GM21576 (cell line): ENCODE measurements around the gene ZNF878.

ENCODE experiments used
- ATAC-seq: cut with Tn5 transposase; IDR thresholded peaks from one replicate; pipeline ENCODE4 v1.9.1; 2021; ENCODE audit warnings: mild to moderate bottlenecking, moderate library complexity; ENCODE audit not compliant: unreplicated experiment

ZNF878 gene

GRCh38 chr19:12035220-12036172, 17.3 kb downstream of the ZNF878 start, which contains the start of gene ZNF433:
TSS of gene ZNF433 (minus strand) at chr19:12035679. CDS start at chr19:12035539, 140 bp downstream.
- peak; percentile 91 for ATAC-seq

GRCh38 chr19:12034620-12035019, 18.1 kb downstream of the ZNF878 start:
- ATAC-seq: no peak

- ATAC-seq: no peak
These were observed 18.6 kb downstream of the ZNF878 start for GRCh38 chr19:12034198-12034597.

- ATAC-seq: no peak
These were observed 37.0 kb downstream of the ZNF878 start for GRCh38 chr19:12015753-12016116.

GRCh38 chr19:12015015-12015752, 37.6 kb downstream of the ZNF878 start:
- no peak for ATAC-seq

- peak; percentile 53 for ATAC-seq
These were observed 52.4 kb downstream of the ZNF878 start for GRCh38 chr19:12000152-12000981.

GRCh38 chr19:11995174-11995573, 57.6 kb downstream of the ZNF878 start:
- ATAC-seq: no peak
